K562 (cell line): Measurements from ENCODE around the gene PLEKHG3. TPM values are rescaled to one million over a fixed set of nuclear protein-coding genes. Genes with fewer than 3 reads are reported as not detected.

Source experiments
- ATAC-seq: fragments of 200-7000 bp; cut with Tn5 transposase; 3 replicates; pipeline ENCODE4 v1.9.1; 2020; ENCODE audit warnings: moderate library complexity
- BruUV-seq: library from RNA; stranded (reverse); fragments of 400-500 nt; replicated peaks from 2 replicates; lab custom pipeline; 2021; lab: Mats Ljungman, UMichigan
- CTCF ChIA-PET: fragments of 300-600 bp; formaldehyde crosslinking; extraction: SDS; loops from one replicate; lab custom pipeline; 2021; ENCODE audit warnings: low intra/inter-chr PET ratio; lab: Yijun Ruan, JAX
- POLR2A ChIA-PET: fragments of 300-600, 350-650 bp; sonication (Branson Sonifier 250); formaldehyde crosslinking; extraction: SDS; loops from one replicate; lab custom pipeline; 2021; ENCODE audit warnings: antibody characterized with exemption, inconsistent platforms; lab: Yijun Ruan, JAX
- DNase-seq, 4 experiments: peaks; one replicate each; pipeline versions ENCODE4 v3.0.0 to v3.0.0-alpha.2; 2011 to 2018; ENCODE audit warnings: low spot score in 3 of 4, mixed read lengths in 3 of 4; ENCODE audit errors: extremely low read depth in 1 of 4
- FAIRE-seq: peaks from 2 replicates; lab custom pipeline; 2011; peaks lifted over from hg19 to GRCh38; lab: Jason Lieb, UNC
- H2AFZ ChIP-seq: 2 replicates; pipeline ENCODE4 v1.6.0; 2011; ENCODE audit warnings: low read depth, low read length, control low read depth, inconsistent platforms
- H3K27ac ChIP-seq: fragments of 200-600 bp; 3 replicates; pipeline ENCODE4 v1.8.0; 2011; ENCODE audit warnings: low read depth, mild to moderate bottlenecking, control low read depth, inconsistent platforms, low read length, moderate library complexity, mixed read lengths; ENCODE audit errors: extremely low read depth
- H3K27me3 ChIP-seq, 2 experiments: fragments of 300-600 bp in 1 of 2; 2 replicates in 1 of 2; 3 replicates in 1 of 2; pipeline versions ENCODE4 v1.6.0 to v1.8.0; 2011; ENCODE audit warnings: inconsistent platforms in 2 of 2, low read length in 2 of 2, mild to moderate bottlenecking in 1 of 2, mixed read lengths in 1 of 2, moderate library complexity in 1 of 2; ENCODE audit not compliant: control insufficient read depth in 2 of 2, insufficient read depth in 2 of 2
- H3K36me3 ChIP-seq: fragments of 300-600 bp; 3 replicates; pipeline ENCODE4 v1.8.0; 2011; ENCODE audit warnings: mild to moderate bottlenecking, low read length, inconsistent platforms; ENCODE audit not compliant: control insufficient read depth, insufficient read depth
- H3K4me1 ChIP-seq, 2 experiments: fragments of 200-600 bp in 1 of 2; replicated peaks in 1 of 2; 2 replicates in 1 of 2; 3 replicates in 1 of 2; pipeline versions ENCODE4 v1.5.1 to v1.8.0; 2011; ENCODE audit warnings: inconsistent platforms in 2 of 2, low read length in 2 of 2, mild to moderate bottlenecking in 1 of 2, mixed read lengths in 1 of 2, moderate library complexity in 1 of 2; ENCODE audit not compliant: control insufficient read depth in 2 of 2, insufficient read depth in 2 of 2
- H3K4me2 ChIP-seq: 2 replicates; pipeline ENCODE4 v1.6.1; 2011; ENCODE audit warnings: low read length, control low read depth, inconsistent platforms, mixed read lengths; ENCODE audit not compliant: insufficient read depth
- H3K4me3 ChIP-seq: fragments of 200-600 bp; sonication (generic), shearing (Covaris generic); 2 replicates; pipeline ENCODE4 v1.5.1; 2016; ENCODE audit warnings: control low read depth, inconsistent platforms
- H3K79me2 ChIP-seq: fragments of 200-600 bp; 3 replicates; pipeline ENCODE4 v1.8.0; 2011; ENCODE audit warnings: low read length, inconsistent platforms; ENCODE audit not compliant: control insufficient read depth, insufficient read depth
- H3K9ac ChIP-seq, 2 experiments: 2 replicates each; pipeline versions ENCODE4 v1.6.0 to v1.6.1; 2011; ENCODE audit warnings: low read depth in 2 of 2, low read length in 2 of 2, control low read depth in 1 of 2, inconsistent platforms in 1 of 2, mild to moderate bottlenecking in 1 of 2, mixed read lengths in 1 of 2; ENCODE audit not compliant: insufficient read depth in 1 of 2
- H3K9me1 ChIP-seq: one replicate; pipeline ENCODE4 v1.6.0; 2011; ENCODE audit warnings: inconsistent platforms, mild to moderate bottlenecking, low read length, moderate library complexity; ENCODE audit not compliant: control insufficient read depth, insufficient read depth
- H3K9me3 ChIP-seq: replicated peaks from 2 replicates; pipeline ENCODE4 v1.5.1; 2011; ENCODE audit warnings: low read depth, low read length, inconsistent platforms; ENCODE audit not compliant: control insufficient read depth, insufficient read depth
- H4K20me1 ChIP-seq: replicated peaks from 2 replicates; pipeline ENCODE4 v1.6.1; 2011; ENCODE audit warnings: low read length, inconsistent platforms, mixed read lengths; ENCODE audit not compliant: control insufficient read depth, insufficient read depth
- ARHGAP35 ChIP-seq: fragments of 450-650 bp; IDR thresholded peaks from 2 replicates; pipeline ENCODE4 v1.6.1; 2018; ENCODE audit not compliant: partially characterized antibody
- IRF1 ChIP-seq: sonication (generic); formaldehyde crosslinking; IDR thresholded peaks from 2 replicates; pipeline ENCODE4 v1.8.0; 2022; ENCODE audit warnings: missing genetic modification reagents, mild to moderate bottlenecking, borderline replicate concordance
- KAT7 ChIP-seq: sonication (generic); formaldehyde crosslinking; IDR thresholded peaks from 2 replicates; pipeline ENCODE4 v1.8.0; 2022; ENCODE audit warnings: missing genetic modification reagents, mild to moderate bottlenecking, borderline replicate concordance
- NR3C1 ChIP-seq: sonication (generic); formaldehyde crosslinking; IDR thresholded peaks from 2 replicates; pipeline ENCODE4 v1.8.1; 2022; ENCODE audit warnings: missing genetic modification reagents
- TAF1 ChIP-seq: IDR thresholded peaks from 2 replicates; pipeline ENCODE4 v1.6.1; 2011; ENCODE audit warnings: mild to moderate bottlenecking, low read length, moderate library complexity; ENCODE audit not compliant: insufficient read depth, control insufficient read depth, severe bottlenecking; ENCODE audit errors: extremely low read depth
- TEAD2 ChIP-seq: fragments of 450-650 bp; IDR thresholded peaks from 2 replicates; pipeline ENCODE4 v1.6.1; 2016; ENCODE audit warnings: missing genetic modification characterization, control low read depth, missing compliant biosample characterization
- ZNF408 ChIP-seq: fragments of 250-450 bp; sonication (Bioruptor Pico); IDR thresholded peaks from 2 replicates; pipeline ENCODE4 v1.4.0; 2020; ENCODE audit warnings: low read depth, mild to moderate bottlenecking, moderate library complexity
- whole genome bisulfite sequencing: fragments of 100-300 bp; shearing (Covaris generic); methylation state at CpG from one replicate; pipeline ENCODE4 v1.1.6; 2016; ENCODE audit warnings: low coverage, mixed read lengths; ENCODE audit not compliant: insufficient coverage; ENCODE audit errors: missing lambda C conversion rate; 5-methylcytosine and 5-hydroxymethylcytosine counted together
- in situ Hi-C: fragments of 300-500 bp; cut with MboI; formaldehyde crosslinking; loops from 4 replicates; pipeline ENCODE4 v1.15.0; 2018; ENCODE audit warnings: inconsistent platforms, mixed read lengths
- intact Hi-C: fragments of 100-400 bp; cut with micrococcal nuclease; formaldehyde crosslinking; loops from 2 replicates; pipeline ENCODE4 v1.14.2; 2022
- polyA plus RNA-seq, 8 experiments: library from polyadenylated mRNA; depleted of rRNA in 4 of 8; stranded (reverse) in 5 of 8; unstranded in 3 of 8; fragments of >200 nt; fragmentation: Nextera tagmentation in 2 of 8; fragmentation: Illumina TruSeq in 1 of 8; extraction: Ambion mirVana in 2 of 8; extraction: Trizol in 1 of 8; gene quantifications; 2 replicates each; pipeline versions ENCODE4 v1.2.1 to v1.2.3, GENCODE V29; 2011 to 2014; ENCODE audit warnings: inconsistent platforms in 1 of 8, missing spikeins in 1 of 8
- total RNA-seq, 7 experiments: library from RNA; depleted of rRNA in 6 of 7; stranded (reverse); fragments of >200 nt in 6 of 7; fragmentation: Illumina TruSeq in 2 of 7; extraction: Trizol in 2 of 7; gene quantifications; 2 replicates each; pipeline versions ENCODE4 v1.2.1 to v1.2.3, GENCODE V29; 2011 to 2021; ENCODE audit warnings: low replicate concordance in 1 of 7
- TF ChIP-seq, protein P1 (sequence below): fragments of 200-800 bp; sonication (Bioruptor generic); IDR thresholded peaks from 2 replicates; pipeline ENCODE4 v1.6.1; 2017; ENCODE audit warnings: missing genetic modification characterization, missing compliant biosample characterization

Gene PLEKHG3
- total and polyA plus RNA-seq, 9 of the 15 experiments (the other 6 are each of a cell fraction or from before 2014, with no cell fraction given) = 0.04 to 0.16 TPM; not detected in 7

GRCh38 chr14:64686282-64686615 is 18.0 kb upstream of the PLEKHG3 start:
- BruUV-seq = no TSS peak
- H3K79me2 ChIP-seq = no peaks in the 10 kb centered on the region
- intact Hi-C loops = no loop called here
- ATAC-seq = no peak
- no peaks in the 10 kb centered on the region for H3K9me3 ChIP-seq
- H3K4me1 ChIP-seq = no peaks in the 10 kb centered on the region
- 9% methylated on average over 7 of the region's 7 CpGs for WGBS
- DNase-seq = no peak
- no peak overlapping the region for H3K9ac ChIP-seq
- CTCF ChIA-PET = no interaction called here
- no peak overlapping the region for H3K4me2 ChIP-seq
- no peak for FAIRE-seq
- H3K27me3 ChIP-seq = peaks cover 3 to 44% of the 10 kb centered on the region in 2 experiments; a peak in 4 of 5 replicates
- no peaks in the 10 kb centered on the region for H3K36me3 ChIP-seq
- no peak overlapping the region for H3K4me3 ChIP-seq
- H3K9me1 ChIP-seq = no peaks in the 10 kb centered on the region
- no peaks in the 10 kb centered on the region for H4K20me1 ChIP-seq
- in situ Hi-C loops = no loop called here
- H2AFZ ChIP-seq = no peak overlapping the region
- no peak overlapping the region for H3K27ac ChIP-seq
- POLR2A ChIA-PET = no interaction called here
- TF ChIP-seq TAF1 (no peak), IRF1 (CRISPR knock-in tag) (no peak), ZNF408 (CRISPR knock-in tag) (no peak), KAT7 (CRISPR knock-in tag) (no peak), NR3C1 (CRISPR knock-in tag) (no peak), TEAD2 (no peak), ARHGAP35 (no peak)
- TF ChIP-seq, protein P1, sequence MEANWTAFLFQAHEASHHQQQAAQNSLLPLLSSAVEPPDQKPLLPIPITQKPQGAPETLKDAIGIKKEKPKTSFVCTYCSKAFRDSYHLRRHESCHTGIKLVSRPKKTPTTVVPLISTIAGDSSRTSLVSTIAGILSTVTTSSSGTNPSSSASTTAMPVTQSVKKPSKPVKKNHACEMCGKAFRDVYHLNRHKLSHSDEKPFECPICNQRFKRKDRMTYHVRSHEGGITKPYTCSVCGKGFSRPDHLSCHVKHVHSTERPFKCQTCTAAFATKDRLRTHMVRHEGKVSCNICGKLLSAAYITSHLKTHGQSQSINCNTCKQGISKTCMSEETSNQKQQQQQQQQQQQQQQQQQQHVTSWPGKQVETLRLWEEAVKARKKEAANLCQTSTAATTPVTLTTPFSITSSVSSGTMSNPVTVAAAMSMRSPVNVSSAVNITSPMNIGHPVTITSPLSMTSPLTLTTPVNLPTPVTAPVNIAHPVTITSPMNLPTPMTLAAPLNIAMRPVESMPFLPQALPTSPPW (CRISPR knock-in tag) = no peak
